HFF-Myc (cell line): ENCODE data around the gene BAG5.

ENCODE experiments used
- DNase-seq: peaks from one replicate; pipeline ENCODE4 v3.0.0-alpha.2; 2011; ENCODE audit warnings: low read depth; ENCODE audit errors: extremely low read depth
- H3K4me3 ChIP-seq: replicated peaks from 2 replicates; pipeline ENCODE4 v1.5.1; 2011; ENCODE audit warnings: low read depth, mild to moderate bottlenecking, control low read depth, low read length
- CTCF ChIP-seq: IDR thresholded peaks from 2 replicates; pipeline ENCODE4 v1.5.1; 2012; ENCODE audit warnings: mild to moderate bottlenecking, low read depth, low read length, control low read depth; ENCODE audit errors: missing control alignments

Gene BAG5

GRCh38 chr14:103546652-103547454 lies 15.6 kb downstream of the BAG5 start:
- peak; percentile 81 for TF ChIP-seq CTCF
- no peak for DNase-seq
- H3K4me3 ChIP-seq = no peak overlapping the region

GRCh38 chr14:103545915-103546651 lies 16.4 kb downstream of the BAG5 start:
- no peak for DNase-seq
- no peak overlapping the region for H3K4me3 ChIP-seq
- TF ChIP-seq CTCF = no peak

- DNase-seq = no peak
- TF ChIP-seq CTCF = no peak
- no peak overlapping the region for H3K4me3 ChIP-seq
These were observed 17.1 kb downstream of the BAG5 start for GRCh38 chr14:103545219-103545914.

GRCh38 chr14:103544388-103545218 lies 17.9 kb downstream of the BAG5 start:
- DNase-seq = no peak
- no peak for TF ChIP-seq CTCF
- no peak overlapping the region for H3K4me3 ChIP-seq

GRCh38 chr14:103543721-103544387 lies 18.6 kb downstream of the BAG5 start:
- no peak for DNase-seq
- no peak for TF ChIP-seq CTCF
- H3K4me3 ChIP-seq = no peak overlapping the region

- TF ChIP-seq CTCF = no peak
- H3K4me3 ChIP-seq = no peak overlapping the region
- DNase-seq = no peak
These were observed 19.3 kb downstream of the BAG5 start for GRCh38 chr14:103543140-103543539.
